Spinal cord (tissue), 10 donors: ENCODE results near the gene RCCD1. TPM values are rescaled to one million over a fixed set of nuclear protein-coding genes. Genes with fewer than 3 reads are reported as not detected.

Experiments
- DNase-seq, 6 donors: peaks; one replicate each; pipeline versions ENCODE4 v3.0.0 to v3.0.0-alpha.2; 2013 to 2015; ENCODE audit warnings: low spot score in 6 of 6, low read depth in 4 of 6
- H3K27ac ChIP-seq: one replicate; pipeline ENCODE4 v1.5.1; 2013; ENCODE audit warnings: low read depth, low read length, control low read depth
- H3K27me3 ChIP-seq: one replicate; pipeline ENCODE4 v1.6.1; 2013; ENCODE audit warnings: low read length; ENCODE audit not compliant: control insufficient read depth, insufficient read depth
- H3K36me3 ChIP-seq: one replicate; pipeline ENCODE4 v1.6.1; 2013; ENCODE audit warnings: low read length; ENCODE audit not compliant: control insufficient read depth, insufficient read depth
- H3K4me1 ChIP-seq: one replicate; pipeline ENCODE4 v1.6.1; 2013; ENCODE audit warnings: low read length; ENCODE audit not compliant: control insufficient read depth, insufficient read depth
- H3K4me3 ChIP-seq: one replicate; pipeline ENCODE4 v1.5.1; 2013; ENCODE audit warnings: low read depth, low read length, control low read depth
- H3K9me3 ChIP-seq: one replicate; pipeline ENCODE4 v1.6.1; 2013; ENCODE audit warnings: low read length; ENCODE audit not compliant: control insufficient read depth, insufficient read depth
- WGBS: methylation state at CpG from one replicate; pipeline ENCODE4 v1.1.5; 2013; ENCODE audit warnings: missing lambda C conversion rate; ENCODE audit not compliant: insufficient coverage; 5-methylcytosine and 5-hydroxymethylcytosine counted together
- polyA plus RNA-seq, 2 donors: library from polyadenylated mRNA; unstranded; fragments of 120-200 nt; gene quantifications; one replicate each; pipeline ENCODE4 v1.2.1, GENCODE V29; 2013; ENCODE audit not compliant: insufficient read length in 2 of 2
- total RNA-seq, 2 donors: library from RNA; depleted of rRNA in 1 of 2; stranded (reverse); fragments of 120-200 nt in 1 of 2; fragments of >200 nt in 1 of 2; gene quantifications; one replicate each; pipeline versions ENCODE4 v1.2.3 to v1.2.4, GENCODE V29; 2013 to 2014
- donor health status: healthy.

RCCD1 gene
- total and polyA plus RNA-seq, 4 donors, result 16.9 to 30.5 (median 21.8) TPM

- DNase-seq, result no peak
- H3K9me3 ChIP-seq, result no peaks in the 10 kb centered on the region
- peaks cover 96% of the 10 kb centered on the region for H3K36me3 ChIP-seq
- 96% methylated on average over 16 of the region's 24 CpGs for WGBS
- peaks cover 18% of the 10 kb centered on the region for H3K4me1 ChIP-seq
- no peak overlapping the region for H3K4me3 ChIP-seq
- H3K27ac ChIP-seq, result no peak overlapping the region
- no peaks in the 10 kb centered on the region for H3K27me3 ChIP-seq
Observed at GRCh38 chr15:90910441-90911301, 44.0 kb upstream of the RCCD1 start.

DNA sequence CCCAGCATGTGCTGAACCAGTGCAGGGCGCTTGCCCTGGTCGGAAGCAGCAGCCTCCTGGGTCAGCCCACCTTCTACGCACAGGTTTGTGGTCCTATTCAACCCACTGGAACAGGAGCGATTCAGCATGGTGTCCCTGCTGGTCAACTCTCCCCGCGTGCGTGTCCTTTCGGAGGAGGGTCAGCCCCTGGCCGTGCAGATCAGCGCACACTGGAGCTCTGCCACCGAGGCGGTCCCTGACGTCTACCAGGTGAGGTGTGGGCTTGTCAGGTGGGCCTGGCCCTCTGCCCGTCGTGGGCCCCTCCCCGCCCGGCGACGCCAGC, 43.4 kb upstream of the RCCD1 start:
- peaks cover 13% of the 10 kb centered on the region for H3K4me1 ChIP-seq
- H3K27me3 ChIP-seq, result no peaks in the 10 kb centered on the region
- H3K27ac ChIP-seq, result no peak overlapping the region
- no peak for DNase-seq
- no peak overlapping the region for H3K4me3 ChIP-seq
- no peaks in the 10 kb centered on the region for H3K9me3 ChIP-seq
- 95% methylated on average over 17 of the region's 19 CpGs for WGBS
- peaks cover 96% of the 10 kb centered on the region for H3K36me3 ChIP-seq

DNA sequence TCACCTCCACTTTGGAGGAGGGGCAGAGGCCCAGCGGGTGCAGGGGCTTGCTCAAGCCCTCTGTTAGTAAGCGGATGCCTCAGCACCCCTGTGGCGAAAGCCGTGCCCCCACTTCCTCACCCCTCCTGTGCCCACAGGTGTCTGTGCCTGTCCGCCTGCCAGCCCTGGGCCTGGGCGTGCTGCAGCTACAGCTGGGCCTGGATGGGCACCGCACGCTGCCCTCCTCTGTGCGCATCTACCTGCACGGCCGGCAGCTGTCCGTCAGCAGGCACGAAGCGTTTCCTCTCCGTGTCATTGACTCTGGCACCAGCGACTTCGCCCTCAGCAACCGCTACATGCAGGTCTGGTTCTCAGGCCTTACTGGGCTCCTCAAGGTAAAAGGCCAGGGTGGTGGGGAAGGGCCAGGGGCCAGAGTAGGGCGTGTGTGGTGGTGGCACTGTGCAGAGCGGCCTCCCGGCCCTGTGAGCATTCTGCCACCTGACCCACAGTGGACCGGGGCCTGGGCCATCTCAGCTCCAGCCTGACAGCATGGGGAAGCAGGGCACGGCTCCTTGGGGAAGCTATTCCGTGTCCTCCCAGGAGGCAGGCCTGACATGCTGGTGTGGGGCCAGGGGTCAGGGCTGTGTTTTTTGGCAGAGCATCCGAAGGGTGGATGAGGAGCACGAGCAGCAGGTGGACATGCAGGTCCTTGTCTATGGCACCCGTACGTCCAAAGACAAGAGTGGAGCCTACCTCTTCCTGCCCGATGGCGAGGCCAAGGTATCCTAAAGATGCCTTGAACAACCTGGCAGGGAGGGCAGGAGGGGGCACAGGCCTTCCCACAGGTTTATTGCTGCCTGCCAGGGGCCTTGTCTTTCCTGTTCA, 42.5 kb upstream of the RCCD1 start:
- Histone ChIP-seq H3K4me1 (peaks cover 4% of the 10 kb centered on the region), H3K36me3 (peaks cover 96% of the 10 kb centered on the region), H3K27me3 (no peaks in the 10 kb centered on the region), H3K9me3 (no peaks in the 10 kb centered on the region), H3K4me3 (no peak overlapping the region), H3K27ac (no peak overlapping the region)
- WGBS, result 95% methylated on average over 30 of the region's 30 CpGs
- DNase-seq, result no peak

- no peak overlapping the region for H3K4me3 ChIP-seq
- no peaks in the 10 kb centered on the region for H3K27me3 ChIP-seq
- peaks cover 96% of the 10 kb centered on the region for H3K36me3 ChIP-seq
- H3K27ac ChIP-seq, result no peak overlapping the region
- no peaks in the 10 kb centered on the region for H3K9me3 ChIP-seq
- H3K4me1 ChIP-seq, result no peaks in the 10 kb centered on the region
- 88% methylated on average over 7 of the region's 7 CpGs for WGBS
- DNase-seq, result no peak
Observed at GRCh38 chr15:90912770-90913075, 42.0 kb upstream of the RCCD1 start.

DNA sequence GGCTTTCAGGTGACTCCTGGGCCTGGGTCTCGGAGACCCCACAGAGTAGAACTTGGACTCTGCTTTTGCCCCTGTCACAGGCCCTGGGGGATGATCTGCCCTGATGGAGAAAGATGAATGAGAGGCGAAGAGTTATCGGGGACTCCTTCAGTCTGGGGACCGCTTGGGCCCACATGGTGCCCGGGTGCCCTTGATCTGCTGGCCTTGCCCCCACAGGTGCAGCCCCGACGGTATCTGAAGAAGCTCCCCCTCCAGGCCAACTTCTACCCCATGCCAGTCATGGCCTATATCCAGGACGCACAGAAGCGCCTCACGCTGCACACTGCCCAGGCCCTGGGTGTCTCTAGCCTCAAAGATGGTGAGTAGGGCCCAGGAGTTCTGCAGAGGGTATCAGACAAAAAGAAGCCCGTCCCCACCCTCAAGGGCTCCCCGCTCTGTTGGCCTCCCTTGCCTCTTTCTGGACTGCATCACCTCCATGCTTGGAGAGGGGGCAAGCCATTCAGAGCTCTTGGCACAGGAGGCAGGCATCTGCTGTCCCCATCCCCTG, 41.2 kb upstream of the RCCD1 start:
- H3K4me1 ChIP-seq, result no peaks in the 10 kb centered on the region
- DNase-seq, result no peak
- 88% methylated on average over 8 of the region's 12 CpGs for WGBS
- no peak overlapping the region for H3K4me3 ChIP-seq
- peaks cover 99% of the 10 kb centered on the region for H3K36me3 ChIP-seq
- H3K27ac ChIP-seq, result no peak overlapping the region
- no peaks in the 10 kb centered on the region for H3K9me3 ChIP-seq
- no peaks in the 10 kb centered on the region for H3K27me3 ChIP-seq

DNA sequence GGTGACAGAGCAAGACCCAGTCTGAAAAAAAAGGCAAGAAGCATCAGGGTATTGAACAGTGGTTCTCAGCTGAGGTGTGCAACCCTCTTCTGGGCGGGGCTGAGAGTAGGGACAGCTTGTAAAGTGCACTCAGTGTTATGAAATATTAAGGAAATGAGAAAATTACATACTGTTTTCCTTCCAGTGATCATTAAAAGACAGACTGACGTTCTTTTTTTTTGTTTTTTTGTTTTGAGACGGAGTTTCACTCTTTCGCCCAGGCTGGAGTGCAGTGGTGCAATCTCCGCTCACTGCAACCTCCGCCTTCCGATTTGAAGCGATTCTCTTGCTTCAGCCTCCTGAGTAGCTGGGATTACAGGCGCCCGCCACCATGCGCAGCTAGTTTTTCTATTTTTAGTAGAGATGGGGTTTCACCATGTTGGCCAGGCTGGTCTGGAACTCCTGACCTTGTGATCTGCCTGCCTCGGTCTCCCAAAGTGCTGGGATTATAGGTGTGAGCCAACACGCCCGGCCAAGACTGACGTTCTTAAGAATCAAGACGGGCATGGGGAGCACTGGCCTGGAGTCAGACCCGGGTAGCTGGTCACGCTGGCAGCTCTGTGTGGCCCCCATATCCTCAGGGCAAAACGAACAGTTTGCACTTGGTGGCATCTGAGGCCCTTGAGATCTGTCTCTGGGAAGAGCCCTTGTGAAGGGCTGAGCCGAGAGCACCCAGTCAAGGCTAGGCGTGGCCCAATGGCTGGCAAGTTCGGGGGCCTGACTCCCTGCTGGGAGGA, 40.2 kb upstream of the RCCD1 start:
- Histone ChIP-seq H3K4me1 (no peaks in the 10 kb centered on the region), H3K36me3 (peaks cover 100% of the 10 kb centered on the region), H3K9me3 (no peaks in the 10 kb centered on the region), H3K4me3 (no peak overlapping the region), H3K27me3 (no peaks in the 10 kb centered on the region), H3K27ac (no peak overlapping the region)
- 98% methylated on average over 19 of the region's 22 CpGs for WGBS
- DNase-seq, result no peak

- Histone ChIP-seq H3K4me1 (no peaks in the 10 kb centered on the region), H3K27ac (no peak overlapping the region), H3K36me3 (peaks cover 100% of the 10 kb centered on the region), H3K9me3 (no peaks in the 10 kb centered on the region), H3K27me3 (no peaks in the 10 kb centered on the region), H3K4me3 (no peak overlapping the region)
- no peak for DNase-seq
- 88% methylated on average over 4 of the region's 7 CpGs for WGBS
Observed at GRCh38 chr15:90915216-90915807, 39.4 kb upstream of the RCCD1 start.

GRCh38 chr15:90915808-90916440, 38.8 kb upstream of the RCCD1 start:
- Histone ChIP-seq H3K4me3 (no peak overlapping the region), H3K27ac (no peak overlapping the region), H3K27me3 (no peaks in the 10 kb centered on the region), H3K36me3 (peaks cover 97% of the 10 kb centered on the region), H3K4me1 (no peaks in the 10 kb centered on the region), H3K9me3 (no peaks in the 10 kb centered on the region)
- no peak for DNase-seq
- WGBS, result 82% methylated on average over 23 of the region's 25 CpGs

- DNase-seq, result no peak
- H3K9me3 ChIP-seq, result no peaks in the 10 kb centered on the region
- no peaks in the 10 kb centered on the region for H3K4me1 ChIP-seq
- no peaks in the 10 kb centered on the region for H3K27me3 ChIP-seq
- no peak overlapping the region for H3K4me3 ChIP-seq
- H3K27ac ChIP-seq, result no peak overlapping the region
- H3K36me3 ChIP-seq, result peaks cover 92% of the 10 kb centered on the region
- 87% methylated on average over 11 of the region's 11 CpGs for WGBS
Observed at GRCh38 chr15:90916461-90916860, 38.2 kb upstream of the RCCD1 start.
